ENCODE results near the gene ZDHHC4. TPM values are rescaled to one million over a fixed set of nuclear protein-coding genes. Genes with fewer than 3 reads are reported as not detected.

Gene ZDHHC4
- total RNA-seq, 1 donor from 2014 or later: 86.5 TPM

- peaks cover 5% of the 10 kb centered on the region for H3K4me1 Mint-ChIP-seq (ENCODE audit: low read depth)
Observed at GRCh38 chr7:6531492-6532279, 45.6 kb upstream of the ZDHHC4 start.

GRCh38 chr7:6532516-6532915, 44.7 kb upstream of the ZDHHC4 start:
- no peak for DNase-seq (ENCODE audit: low spot score, unreplicated experiment)
- H3K4me3 Mint-ChIP-seq (ENCODE audit: low read depth): no peak overlapping the region
- TF ChIP-seq CTCF (IDR thresholded peaks at IDR 0.05; ENCODE audit: unreplicated experiment): no peak
- peaks cover 2% of the 10 kb centered on the region for H3K4me1 Mint-ChIP-seq (ENCODE audit: low read depth)
- peaks cover 73% of the 10 kb centered on the region for H3K27me3 Mint-ChIP-seq
- no peak overlapping the region for H3K27ac Mint-ChIP-seq
- no peaks in the 10 kb centered on the region for H3K36me3 Mint-ChIP-seq (ENCODE audit: insufficient read depth)
- H3K9me3 Mint-ChIP-seq (ENCODE audit: low read depth): no peaks in the 10 kb centered on the region

More at GRCh38 chr7:6531492-6532279, 45.6 kb upstream of the ZDHHC4 start:
- Mint-ChIP-seq H3K4me3 (ENCODE audit: low read depth) (peak overlapping the region; percentile 58), H3K9me3 (ENCODE audit: low read depth) (no peaks in the 10 kb centered on the region), H3K27me3 (peaks cover 81% of the 10 kb centered on the region), H3K27ac (no peak overlapping the region), H3K36me3 (ENCODE audit: insufficient read depth) (no peaks in the 10 kb centered on the region)
- DNase-seq (ENCODE audit: low spot score, unreplicated experiment): no peak
- TF ChIP-seq CTCF (IDR thresholded peaks at IDR 0.05; ENCODE audit: unreplicated experiment): no peak

- DNase-seq (ENCODE audit: low spot score, unreplicated experiment): no peak
- Mint-ChIP-seq H3K9me3 (ENCODE audit: low read depth) (no peaks in the 10 kb centered on the region), H3K27ac (no peak overlapping the region), H3K36me3 (ENCODE audit: insufficient read depth) (no peaks in the 10 kb centered on the region), H3K27me3 (peaks cover 66% of the 10 kb centered on the region), H3K4me3 (ENCODE audit: low read depth) (no peak overlapping the region), H3K4me1 (ENCODE audit: low read depth) (peaks cover 2% of the 10 kb centered on the region)
- TF ChIP-seq CTCF (IDR thresholded peaks at IDR 0.05; ENCODE audit: unreplicated experiment): no peak
Observed at GRCh38 chr7:6533893-6534495, 43.3 kb upstream of the ZDHHC4 start.

- DNase-seq (ENCODE audit: low spot score, unreplicated experiment): no peak
- Mint-ChIP-seq H3K4me1 (ENCODE audit: low read depth) (no peaks in the 10 kb centered on the region), H3K27ac (no peak overlapping the region), H3K36me3 (ENCODE audit: insufficient read depth) (no peaks in the 10 kb centered on the region), H3K27me3 (peaks cover 47% of the 10 kb centered on the region), H3K4me3 (ENCODE audit: low read depth) (peak overlapping the region; percentile 50), H3K9me3 (ENCODE audit: low read depth) (no peaks in the 10 kb centered on the region)
- no peak for TF ChIP-seq CTCF (IDR thresholded peaks at IDR 0.05; ENCODE audit: unreplicated experiment)
Observed at GRCh38 chr7:6536262-6537260, 40.7 kb upstream of the ZDHHC4 start.

- TF ChIP-seq CTCF (IDR thresholded peaks at IDR 0.05; ENCODE audit: unreplicated experiment): no peak
- Mint-ChIP-seq H3K4me3 (ENCODE audit: low read depth) (no peak overlapping the region), H3K9me3 (ENCODE audit: low read depth) (no peaks in the 10 kb centered on the region), H3K27ac (no peak overlapping the region), H3K36me3 (ENCODE audit: insufficient read depth) (no peaks in the 10 kb centered on the region), H3K27me3 (peaks cover 14% of the 10 kb centered on the region), H3K4me1 (ENCODE audit: low read depth) (no peaks in the 10 kb centered on the region)
- no peak for DNase-seq (ENCODE audit: low spot score, unreplicated experiment)
Observed at GRCh38 chr7:6542368-6542767, 34.9 kb upstream of the ZDHHC4 start.
